HepG2 (cell line): Measurements from ENCODE around the gene HNRNPF. TPM values are rescaled to one million over a fixed set of nuclear protein-coding genes. Genes with fewer than 3 reads are reported as not detected.
A peak's percentile ranks its signal among the peaks of the same experiment; 100 is the strongest.

ENCODE experiments used
- FOXM1 ChIP-seq: sonication (generic); formaldehyde crosslinking; IDR thresholded peaks from 2 replicates; pipeline ENCODE4 v1.5.0; 2020; ENCODE audit warnings: missing genetic modification reagents
- MAF1 ChIP-seq: sonication (generic); formaldehyde crosslinking; IDR thresholded peaks from 2 replicates; pipeline ENCODE4 v1.5.0; 2020; ENCODE audit warnings: missing genetic modification reagents, borderline replicate concordance
- MBNL3 ChIP-seq: fragments of 250-450 bp; sonication (Bioruptor Pico); conservative IDR thresholded peaks from 2 replicates; pipeline ENCODE4 v1.8.0; 2022; ENCODE audit warnings: mild to moderate bottlenecking, inconsistent platforms
- NFE2L2 ChIP-seq: fragments of 150-350 bp; IDR thresholded peaks from 2 replicates; pipeline ENCODE4 v1.6.1; 2014; ENCODE audit warnings: low read length
- PHF21A ChIP-seq: sonication (generic); formaldehyde crosslinking; IDR thresholded peaks from 2 replicates; pipeline ENCODE4 v1.5.0; 2020; ENCODE audit warnings: mild to moderate bottlenecking, missing genetic modification reagents
- PPARG ChIP-seq: conservative IDR thresholded peaks from 2 replicates; pipeline ENCODE4 v1.6.1; 2016; ENCODE audit warnings: missing biosample characterization, missing genetic modification reagents
- RFXAP ChIP-seq: sonication (generic); formaldehyde crosslinking; IDR thresholded peaks from 2 replicates; pipeline ENCODE4 v1.4.0; 2020; ENCODE audit warnings: missing genetic modification reagents, borderline replicate concordance
- SAP130 ChIP-seq: IDR thresholded peaks from 2 replicates; pipeline ENCODE4 v1.6.1; 2016; ENCODE audit warnings: low read depth
- SMAD3 ChIP-seq: sonication (generic); formaldehyde crosslinking; IDR thresholded peaks from 2 replicates; pipeline ENCODE4 v1.4.0; 2020; ENCODE audit warnings: missing genetic modification reagents
- THAP11 ChIP-seq: IDR thresholded peaks from 2 replicates; pipeline ENCODE4 v1.6.1; 2016; ENCODE audit warnings: missing biosample characterization, missing genetic modification reagents
- ZBTB7A ChIP-seq: sonication (generic); formaldehyde crosslinking; IDR thresholded peaks from 2 replicates; pipeline ENCODE4 v1.8.0; 2022; ENCODE audit warnings: mild to moderate bottlenecking, missing genetic modification reagents
- ZFP36L1 ChIP-seq: sonication (generic); formaldehyde crosslinking; IDR thresholded peaks from 2 replicates; pipeline ENCODE4 v1.8.0; 2022; ENCODE audit warnings: mild to moderate bottlenecking, missing genetic modification reagents, moderate library complexity
- ZFY ChIP-seq: sonication (generic); formaldehyde crosslinking; IDR thresholded peaks from 2 replicates; pipeline ENCODE4 v1.4.0; 2020; ENCODE audit warnings: missing genetic modification reagents
- ZNF136 ChIP-seq: sonication (generic); formaldehyde crosslinking; IDR thresholded peaks from 2 replicates; pipeline ENCODE4 v1.8.1; 2022; ENCODE audit warnings: low read depth, mild to moderate bottlenecking, moderate library complexity, missing genetic modification reagents
- ZNF263 ChIP-seq: sonication (generic); formaldehyde crosslinking; IDR thresholded peaks from 2 replicates; pipeline ENCODE4 v1.4.0; 2020; ENCODE audit warnings: missing genetic modification reagents
- ZNF567 ChIP-seq: sonication (generic); formaldehyde crosslinking; IDR thresholded peaks from 2 replicates; pipeline ENCODE4 v1.8.1; 2023; ENCODE audit warnings: mild to moderate bottlenecking, missing genetic modification reagents, borderline replicate concordance
- polyA plus RNA-seq, 8 experiments: library from polyadenylated mRNA; depleted of rRNA in 3 of 8; stranded (reverse) in 7 of 8; unstranded in 1 of 8; fragments of >200 nt; fragmentation: Illumina TruSeq in 4 of 8; extraction: Trizol in 4 of 8; gene quantifications; 2 replicates each; pipeline versions ENCODE4 v1.2.1 to v1.2.3, GENCODE V29; 2011 to 2016; ENCODE audit warnings: low read depth in 4 of 8, missing spikeins in 1 of 8, mixed read lengths in 1 of 8; ENCODE audit not compliant: insufficient read depth in 1 of 8
- total RNA-seq, 5 experiments: library from RNA; depleted of rRNA; stranded (reverse); fragments of >200 nt; fragmentation: Illumina TruSeq; extraction: Trizol; gene quantifications; 2 replicates each; pipeline ENCODE4 v1.2.3, GENCODE V29; 2016; ENCODE audit warnings: low read depth in 1 of 5
- TF ChIP-seq, protein P1 (sequence below): sonication (generic); formaldehyde crosslinking; IDR thresholded peaks from 2 replicates; pipeline ENCODE4 v1.5.1; 2020; ENCODE audit warnings: missing genetic modification reagents, mild to moderate bottlenecking, borderline replicate concordance
- TF ChIP-seq, protein P2 (sequence below): sonication (generic); formaldehyde crosslinking; IDR thresholded peaks from 2 replicates; pipeline ENCODE4 v1.4.0; 2020; ENCODE audit warnings: missing genetic modification reagents
- TF ChIP-seq, protein P3 (sequence below): sonication (generic); formaldehyde crosslinking; IDR thresholded peaks from 2 replicates; pipeline ENCODE4 v1.4.0; 2020; ENCODE audit warnings: mild to moderate bottlenecking, missing genetic modification reagents
- TF ChIP-seq, protein P4 (sequence below): sonication (generic); formaldehyde crosslinking; IDR thresholded peaks from 2 replicates; pipeline ENCODE4 v1.4.0; 2020; ENCODE audit warnings: mild to moderate bottlenecking, missing genetic modification reagents, borderline replicate concordance
- TF ChIP-seq, protein P5 (sequence below): sonication (generic); formaldehyde crosslinking; IDR thresholded peaks from 2 replicates; pipeline ENCODE4 v1.8.1; 2023; ENCODE audit warnings: missing genetic modification reagents, mild to moderate bottlenecking, borderline replicate concordance

The HNRNPF gene
- total and polyA plus RNA-seq, 2 of the 13 experiments (the other 11 are each of a cell fraction or from before 2014, with no cell fraction given): 166 to 308 TPM

DNA sequence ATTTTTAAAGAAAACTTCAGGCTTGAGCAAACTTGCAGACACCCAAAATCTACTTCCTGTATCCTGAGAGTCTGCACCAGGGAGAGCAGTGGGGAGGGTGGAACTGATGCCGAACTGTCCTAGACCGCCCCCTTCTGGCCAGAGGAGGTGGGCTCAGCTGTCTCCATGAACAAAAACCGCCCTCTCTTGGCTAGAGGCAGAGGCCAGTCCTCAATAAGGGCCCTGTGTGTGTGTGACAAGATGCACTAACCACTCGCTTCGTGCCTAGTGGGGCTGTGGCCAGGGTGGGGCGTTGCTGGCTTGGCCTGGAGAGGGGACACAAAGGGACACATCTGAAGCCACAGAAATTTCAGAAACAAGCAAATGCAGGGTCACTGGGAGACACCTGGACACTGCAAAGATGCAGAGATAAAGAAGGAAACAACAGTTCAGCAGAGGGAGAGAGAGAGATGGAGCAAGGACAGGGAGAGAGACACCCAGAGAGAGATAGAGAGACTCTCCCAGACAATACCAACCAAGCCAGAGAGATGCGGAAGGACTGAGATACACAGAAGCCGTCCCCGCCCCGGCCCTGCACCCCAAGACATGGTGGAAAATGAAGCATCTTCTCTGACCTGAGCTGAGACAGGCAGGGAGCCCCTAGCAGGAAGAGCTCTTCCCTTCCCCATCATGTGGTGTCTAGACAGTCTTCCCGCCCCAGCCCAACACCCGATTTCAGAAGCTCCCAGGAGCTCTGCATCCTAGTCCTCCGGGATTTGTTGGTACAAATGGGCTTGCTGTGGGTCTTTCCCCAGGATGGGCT is 60.3 kb downstream of the HNRNPF start (continued):
- TF ChIP-seq, protein P1, sequence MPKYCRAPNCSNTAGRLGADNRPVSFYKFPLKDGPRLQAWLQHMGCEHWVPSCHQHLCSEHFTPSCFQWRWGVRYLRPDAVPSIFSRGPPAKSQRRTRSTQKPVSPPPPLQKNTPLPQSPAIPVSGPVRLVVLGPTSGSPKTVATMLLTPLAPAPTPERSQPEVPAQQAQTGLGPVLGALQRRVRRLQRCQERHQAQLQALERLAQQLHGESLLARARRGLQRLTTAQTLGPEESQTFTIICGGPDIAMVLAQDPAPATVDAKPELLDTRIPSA (CRISPR knock-in tag): no peak
- no peak for TF ChIP-seq MBNL3 (CRISPR knock-in tag)
- no peak for TF ChIP-seq PPARG (CRISPR knock-in tag)
- TF ChIP-seq RFXAP (CRISPR knock-in tag): 0 out of 2 replicates have a peak, but pooled peaks have one; percentile 36
- TF ChIP-seq, protein P2, sequence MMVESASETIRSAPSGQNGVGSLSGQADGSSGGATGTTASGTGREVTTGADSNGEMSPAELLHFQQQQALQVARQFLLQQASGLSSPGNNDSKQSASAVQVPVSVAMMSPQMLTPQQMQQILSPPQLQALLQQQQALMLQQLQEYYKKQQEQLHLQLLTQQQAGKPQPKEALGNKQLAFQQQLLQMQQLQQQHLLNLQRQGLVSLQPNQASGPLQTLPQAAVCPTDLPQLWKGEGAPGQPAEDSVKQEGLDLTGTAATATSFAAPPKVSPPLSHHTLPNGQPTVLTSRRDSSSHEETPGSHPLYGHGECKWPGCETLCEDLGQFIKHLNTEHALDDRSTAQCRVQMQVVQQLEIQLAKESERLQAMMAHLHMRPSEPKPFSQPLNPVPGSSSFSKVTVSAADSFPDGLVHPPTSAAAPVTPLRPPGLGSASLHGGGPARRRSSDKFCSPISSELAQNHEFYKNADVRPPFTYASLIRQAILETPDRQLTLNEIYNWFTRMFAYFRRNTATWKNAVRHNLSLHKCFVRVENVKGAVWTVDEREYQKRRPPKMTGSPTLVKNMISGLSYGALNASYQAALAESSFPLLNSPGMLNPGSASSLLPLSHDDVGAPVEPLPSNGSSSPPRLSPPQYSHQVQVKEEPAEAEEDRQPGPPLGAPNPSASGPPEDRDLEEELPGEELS (CRISPR knock-in tag): peak; percentile 22; the same call in 1 of the 2 replicates
- no peak for TF ChIP-seq ZNF263 (CRISPR knock-in tag)
- TF ChIP-seq ZFP36L1 (CRISPR knock-in tag): no peak
- no peak for TF ChIP-seq NFE2L2
- no peak for TF ChIP-seq SAP130 (CRISPR knock-in tag)
- TF ChIP-seq MAF1 (CRISPR knock-in tag): no peak
- TF ChIP-seq THAP11: 0 out of 2 replicates have a peak, but pooled peaks have one; percentile 20
- TF ChIP-seq, protein P3, sequence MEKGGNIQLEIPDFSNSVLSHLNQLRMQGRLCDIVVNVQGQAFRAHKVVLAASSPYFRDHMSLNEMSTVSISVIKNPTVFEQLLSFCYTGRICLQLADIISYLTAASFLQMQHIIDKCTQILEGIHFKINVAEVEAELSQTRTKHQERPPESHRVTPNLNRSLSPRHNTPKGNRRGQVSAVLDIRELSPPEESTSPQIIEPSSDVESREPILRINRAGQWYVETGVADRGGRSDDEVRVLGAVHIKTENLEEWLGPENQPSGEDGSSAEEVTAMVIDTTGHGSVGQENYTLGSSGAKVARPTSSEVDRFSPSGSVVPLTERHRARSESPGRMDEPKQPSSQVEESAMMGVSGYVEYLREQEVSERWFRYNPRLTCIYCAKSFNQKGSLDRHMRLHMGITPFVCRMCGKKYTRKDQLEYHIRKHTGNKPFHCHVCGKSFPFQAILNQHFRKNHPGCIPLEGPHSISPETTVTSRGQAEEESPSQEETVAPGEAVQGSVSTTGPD: no peak
- TF ChIP-seq ZNF567 (CRISPR knock-in tag): no peak
- TF ChIP-seq, protein P4, sequence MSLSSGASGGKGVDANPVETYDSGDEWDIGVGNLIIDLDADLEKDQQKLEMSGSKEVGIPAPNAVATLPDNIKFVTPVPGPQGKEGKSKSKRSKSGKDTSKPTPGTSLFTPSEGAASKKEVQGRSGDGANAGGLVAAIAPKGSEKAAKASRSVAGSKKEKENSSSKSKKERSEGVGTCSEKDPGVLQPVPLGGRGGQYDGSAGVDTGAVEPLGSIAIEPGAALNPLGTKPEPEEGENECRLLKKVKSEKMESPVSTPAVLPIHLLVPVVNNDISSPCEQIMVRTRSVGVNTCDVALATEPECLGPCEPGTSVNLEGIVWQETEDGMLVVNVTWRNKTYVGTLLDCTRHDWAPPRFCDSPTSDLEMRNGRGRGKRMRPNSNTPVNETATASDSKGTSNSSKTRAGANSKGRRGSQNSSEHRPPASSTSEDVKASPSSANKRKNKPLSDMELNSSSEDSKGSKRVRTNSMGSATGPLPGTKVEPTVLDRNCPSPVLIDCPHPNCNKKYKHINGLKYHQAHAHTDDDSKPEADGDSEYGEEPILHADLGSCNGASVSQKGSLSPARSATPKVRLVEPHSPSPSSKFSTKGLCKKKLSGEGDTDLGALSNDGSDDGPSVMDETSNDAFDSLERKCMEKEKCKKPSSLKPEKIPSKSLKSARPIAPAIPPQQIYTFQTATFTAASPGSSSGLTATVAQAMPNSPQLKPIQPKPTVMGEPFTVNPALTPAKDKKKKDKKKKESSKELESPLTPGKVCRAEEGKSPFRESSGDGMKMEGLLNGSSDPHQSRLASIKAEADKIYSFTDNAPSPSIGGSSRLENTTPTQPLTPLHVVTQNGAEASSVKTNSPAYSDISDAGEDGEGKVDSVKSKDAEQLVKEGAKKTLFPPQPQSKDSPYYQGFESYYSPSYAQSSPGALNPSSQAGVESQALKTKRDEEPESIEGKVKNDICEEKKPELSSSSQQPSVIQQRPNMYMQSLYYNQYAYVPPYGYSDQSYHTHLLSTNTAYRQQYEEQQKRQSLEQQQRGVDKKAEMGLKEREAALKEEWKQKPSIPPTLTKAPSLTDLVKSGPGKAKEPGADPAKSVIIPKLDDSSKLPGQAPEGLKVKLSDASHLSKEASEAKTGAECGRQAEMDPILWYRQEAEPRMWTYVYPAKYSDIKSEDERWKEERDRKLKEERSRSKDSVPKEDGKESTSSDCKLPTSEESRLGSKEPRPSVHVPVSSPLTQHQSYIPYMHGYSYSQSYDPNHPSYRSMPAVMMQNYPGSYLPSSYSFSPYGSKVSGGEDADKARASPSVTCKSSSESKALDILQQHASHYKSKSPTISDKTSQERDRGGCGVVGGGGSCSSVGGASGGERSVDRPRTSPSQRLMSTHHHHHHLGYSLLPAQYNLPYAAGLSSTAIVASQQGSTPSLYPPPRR (CRISPR knock-in tag): no peak
- no peak for TF ChIP-seq SMAD3 (CRISPR knock-in tag)
- no peak for TF ChIP-seq ZBTB7A
- TF ChIP-seq, protein P5, sequence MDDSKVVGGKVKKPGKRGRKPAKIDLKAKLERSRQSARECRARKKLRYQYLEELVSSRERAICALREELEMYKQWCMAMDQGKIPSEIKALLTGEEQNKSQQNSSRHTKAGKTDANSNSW (CRISPR knock-in tag): no peak
- TF ChIP-seq ZFY (CRISPR knock-in tag): no peak
- no peak for TF ChIP-seq PHF21A
- no peak for TF ChIP-seq ZNF136 (CRISPR knock-in tag)
- TF ChIP-seq FOXM1 (CRISPR knock-in tag): no peak
